NCI-H1436 treated with DMSO at 0.1 percent for 48 hours (cell line): Measurements from ENCODE around the gene DSE.

Experiments
- DNase-seq: peaks from one replicate; lab custom pipeline; 2025; lab: John Stamatoyannopoulos, UW

The DSE gene

DNA sequence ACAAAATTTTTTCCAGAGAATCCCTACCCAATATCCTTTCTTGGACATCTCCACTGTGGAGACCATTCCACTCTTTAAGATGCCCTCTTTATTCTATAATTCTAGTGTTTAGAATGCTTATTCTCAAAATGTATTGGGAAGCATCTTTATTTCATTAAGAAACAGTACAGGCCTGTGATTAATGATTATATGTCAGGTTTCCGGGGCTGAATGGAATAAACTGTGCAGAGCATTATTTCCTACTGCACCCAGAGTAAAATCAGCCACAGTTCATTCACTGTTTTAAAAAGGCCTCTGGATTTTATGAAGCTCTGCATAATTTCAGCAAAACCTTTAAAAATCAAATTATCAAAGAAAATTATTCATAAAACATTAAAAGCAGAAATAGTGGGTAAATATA, 42.6 kb downstream of the DSE start:
- DNase-seq: no peak

DNA sequence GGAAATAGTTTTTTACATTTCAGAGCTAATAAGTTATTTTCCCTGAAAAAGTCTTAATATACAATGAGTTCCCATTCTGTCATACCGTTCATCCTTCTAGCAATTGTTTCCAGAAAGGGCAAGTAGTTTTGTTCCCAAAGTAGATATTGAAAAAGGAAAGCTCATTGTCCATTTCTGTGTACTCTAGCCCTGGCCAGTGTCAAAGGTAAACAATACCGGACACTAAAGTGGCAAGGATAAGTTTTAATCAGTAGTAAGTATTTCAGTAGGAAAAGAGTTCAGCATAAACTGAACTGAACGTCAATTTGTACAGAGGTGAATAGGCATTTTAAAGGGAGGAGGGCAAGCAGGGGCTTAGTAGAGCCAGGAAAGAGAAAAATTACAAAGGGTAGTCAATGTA, 46.9 kb downstream of the DSE start:
- no peak for DNase-seq

- DNase-seq: no peak
Measured at GRCh38 chr6:116419069-116419786, 48.5 kb downstream of the DSE start.

- DNase-seq: no peak
Measured at GRCh38 chr6:116420341-116420740, 49.6 kb downstream of the DSE start.

GRCh38 chr6:116422238-116422637, 51.5 kb downstream of the DSE start:
- no peak for DNase-seq

DNA sequence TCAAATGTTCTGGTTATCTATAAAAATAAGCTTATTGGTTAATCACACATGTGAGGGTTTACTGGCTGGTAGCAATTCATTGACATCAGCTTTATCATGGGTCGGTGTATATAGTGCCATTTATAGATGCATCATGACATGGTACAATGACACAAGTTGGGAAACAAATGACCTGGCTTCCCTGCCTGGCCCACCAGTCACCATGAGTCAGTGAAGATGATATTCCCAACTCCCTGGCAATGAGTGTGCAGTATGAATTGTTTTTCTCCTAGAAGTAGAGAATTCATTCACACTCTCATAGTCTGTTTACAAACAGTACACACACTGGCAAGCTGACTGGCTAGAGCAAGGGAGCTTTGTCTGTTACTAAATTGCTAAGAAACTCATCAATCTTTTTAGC, 53.3 kb downstream of the DSE start:
- DNase-seq: no peak

- DNase-seq: no peak
Measured at GRCh38 chr6:116426551-116426950, 55.8 kb downstream of the DSE start.

GRCh38 chr6:116429111-116429510, 58.4 kb downstream of the DSE start:
- no peak for DNase-seq

DNA sequence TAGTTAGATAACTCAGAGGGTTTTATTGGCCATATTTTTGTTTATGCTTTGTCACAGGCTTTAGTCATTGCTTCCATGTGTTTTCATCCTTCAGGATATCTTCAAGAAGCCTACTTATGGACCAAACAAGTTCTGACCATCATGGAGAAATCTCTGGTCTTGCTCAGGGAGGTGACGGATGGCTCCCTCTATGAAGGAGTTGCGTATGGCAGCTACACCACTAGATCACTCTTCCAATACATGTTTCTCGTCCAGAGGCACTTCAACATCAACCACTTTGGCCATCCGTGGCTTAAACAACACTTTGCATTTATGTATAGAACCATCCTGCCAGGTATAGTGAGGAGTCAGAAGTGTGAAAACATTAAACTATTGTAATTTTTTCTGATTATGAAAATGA, 60.1 kb downstream of the DSE start:
- DNase-seq: no peak

DNA sequence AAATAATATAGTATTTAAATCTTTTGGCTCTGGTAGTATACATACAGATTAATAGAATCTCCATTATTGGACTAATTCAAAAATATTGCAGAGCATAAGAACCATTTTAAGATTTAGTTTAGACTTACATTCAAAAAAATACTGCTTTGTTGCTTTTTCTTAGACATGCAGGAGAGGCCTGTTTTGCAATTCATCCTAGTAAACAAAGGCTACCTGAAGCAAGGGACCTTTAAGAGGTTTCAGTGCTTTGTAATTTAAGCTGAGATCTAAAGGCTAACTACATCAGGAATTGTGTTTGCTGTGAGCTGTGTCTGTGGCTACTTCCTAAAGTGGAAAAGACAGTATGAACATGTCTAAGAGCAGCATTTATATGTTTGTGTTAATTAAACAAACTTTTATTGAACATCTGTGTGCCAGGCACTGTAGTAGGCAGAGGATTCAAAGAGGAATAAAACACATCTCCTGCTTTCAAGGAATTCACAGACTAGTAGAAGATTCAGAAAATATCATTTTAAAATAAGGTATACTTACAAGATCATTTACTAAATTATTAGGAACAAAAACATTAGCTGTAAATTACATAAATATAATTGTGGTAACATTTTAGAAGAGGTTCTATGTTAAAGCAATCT, 61.3 kb downstream of the DSE start:
- no peak for DNase-seq

DNA sequence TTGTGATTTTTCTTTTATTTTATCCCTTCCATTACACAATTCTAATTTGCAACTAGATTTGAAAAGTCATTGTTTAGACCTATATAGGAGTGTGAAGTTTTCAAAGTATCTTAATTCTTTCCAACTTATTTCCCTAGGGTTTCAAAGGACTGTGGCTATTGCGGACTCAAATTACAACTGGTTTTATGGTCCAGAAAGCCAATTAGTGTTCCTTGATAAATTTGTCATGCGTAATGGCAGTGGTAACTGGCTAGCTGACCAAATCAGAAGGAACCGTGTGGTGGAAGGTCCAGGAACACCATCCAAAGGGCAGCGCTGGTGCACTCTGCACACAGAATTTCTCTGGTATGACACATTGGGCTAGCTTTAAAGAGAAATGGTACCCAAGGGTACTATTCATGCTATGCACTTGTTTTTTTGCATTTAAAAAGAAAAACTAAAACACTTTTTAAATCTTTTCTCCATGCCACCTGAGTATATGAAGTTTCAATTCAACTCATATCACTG, 62.5 kb downstream of the DSE start:
- no peak for DNase-seq

DNA sequence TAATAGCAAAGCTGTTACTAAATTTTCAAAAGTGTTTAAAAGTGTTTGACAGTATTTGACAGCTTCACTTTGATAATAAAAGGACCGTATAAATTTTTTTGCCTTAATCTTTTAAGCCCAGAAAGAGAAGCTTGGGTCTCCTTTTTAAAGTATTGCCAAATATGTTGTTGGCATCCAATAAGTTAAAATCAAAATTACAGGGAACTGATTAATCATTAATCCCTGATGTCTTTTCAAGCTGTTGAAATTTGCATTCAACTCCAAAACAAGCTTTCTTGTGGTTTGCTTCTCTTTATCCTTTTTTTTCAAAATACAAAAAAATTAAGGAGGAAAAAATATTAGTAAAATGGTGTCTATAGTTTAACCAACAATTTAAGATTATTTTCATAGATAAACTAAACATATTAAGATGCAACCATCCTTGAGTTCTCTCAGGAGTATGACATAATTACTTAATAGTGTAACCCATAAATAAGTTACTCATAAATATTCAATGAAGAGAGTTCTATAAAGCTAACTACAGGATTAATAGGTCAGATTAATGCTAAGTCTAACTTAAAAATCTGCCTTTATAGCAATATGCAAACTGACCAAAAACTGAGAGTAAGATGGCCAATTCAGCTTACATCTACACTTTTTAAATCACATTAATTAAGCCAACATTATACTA, 63.4 kb downstream of the DSE start:
- no peak for DNase-seq

- no peak for DNase-seq
Measured at GRCh38 chr6:116436586-116436985, 65.8 kb downstream of the DSE start.

DNA sequence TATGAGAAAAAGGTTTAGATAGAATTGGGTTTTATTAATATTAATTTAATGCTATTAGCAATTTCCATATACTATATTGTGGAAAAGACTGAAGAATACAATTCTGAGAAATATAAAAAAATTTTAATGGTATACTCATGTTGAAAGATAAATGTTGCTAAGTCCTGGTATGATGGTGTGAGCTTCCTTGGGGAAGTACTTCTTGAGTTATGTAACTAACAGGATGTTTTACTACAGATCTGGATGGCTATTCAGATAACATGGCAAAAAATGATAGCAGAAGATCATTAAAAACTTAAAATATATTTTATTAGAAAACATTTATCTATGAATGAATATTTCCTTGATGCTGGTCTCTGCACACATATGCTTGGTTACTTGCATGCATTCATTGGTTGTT, 66.9 kb downstream of the DSE start:
- DNase-seq: no peak

DNA sequence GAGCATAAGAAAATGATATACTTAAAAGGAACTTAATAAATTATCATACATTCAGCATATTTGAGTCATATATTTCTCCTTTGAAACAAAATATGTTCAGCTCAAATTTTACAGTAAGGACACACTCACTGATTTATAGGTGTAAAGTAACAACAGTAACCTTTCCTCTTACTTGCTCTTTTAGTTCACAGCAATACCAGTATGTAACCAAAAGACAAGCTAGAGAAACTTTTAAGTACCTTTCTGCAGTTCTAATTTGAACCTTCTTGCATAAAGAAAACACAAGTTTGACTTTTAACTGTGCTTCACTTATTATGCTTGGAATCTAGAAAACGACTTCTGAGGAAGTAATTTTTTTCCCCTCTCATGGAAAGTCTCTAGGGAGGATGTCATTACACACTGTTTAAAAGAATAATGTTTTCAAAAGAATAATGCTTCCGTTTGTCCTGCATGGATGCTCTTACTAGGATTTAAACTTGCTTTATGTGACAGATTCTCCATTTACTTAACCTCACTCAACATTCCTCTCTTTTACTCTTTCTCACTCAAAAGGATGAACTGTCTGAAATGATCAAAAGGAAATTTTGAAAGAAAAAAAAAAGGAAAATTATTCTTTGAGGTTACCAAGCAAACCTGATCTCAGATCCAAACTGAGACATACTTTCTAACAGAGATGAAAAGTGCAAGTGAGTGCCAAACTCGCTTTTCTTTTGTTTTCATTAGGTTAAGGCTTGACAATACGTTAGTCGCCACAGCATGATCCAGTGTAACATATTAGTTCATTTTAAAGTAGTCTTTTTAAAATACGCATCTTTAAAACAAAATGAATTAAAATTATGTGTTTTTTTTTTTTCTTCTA, 68.1 kb downstream of the DSE start:
- DNase-seq: no peak

- no peak for DNase-seq
Measured at GRCh38 chr6:116439522-116440051, 68.8 kb downstream of the DSE start.

DNA sequence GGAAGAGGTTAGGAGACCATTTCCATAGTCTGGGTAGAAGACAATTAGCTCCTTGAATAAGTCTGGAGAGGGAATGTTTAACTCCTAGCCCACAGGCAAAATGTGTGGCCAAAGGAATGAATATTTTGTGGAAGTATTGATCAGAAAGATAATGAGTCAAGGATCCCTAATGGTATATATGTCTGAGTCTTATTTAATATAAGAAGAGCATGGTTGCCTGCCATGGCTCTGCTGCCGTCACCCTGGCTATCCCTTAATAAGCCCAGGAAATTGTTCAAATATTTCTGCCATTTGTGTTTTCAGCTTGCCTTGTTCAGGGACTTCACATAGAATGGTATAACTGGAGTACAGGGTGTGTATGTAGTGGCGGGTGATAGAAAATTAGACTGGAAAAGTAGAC, 72.4 kb downstream of the DSE start:
- no peak for DNase-seq

DNA sequence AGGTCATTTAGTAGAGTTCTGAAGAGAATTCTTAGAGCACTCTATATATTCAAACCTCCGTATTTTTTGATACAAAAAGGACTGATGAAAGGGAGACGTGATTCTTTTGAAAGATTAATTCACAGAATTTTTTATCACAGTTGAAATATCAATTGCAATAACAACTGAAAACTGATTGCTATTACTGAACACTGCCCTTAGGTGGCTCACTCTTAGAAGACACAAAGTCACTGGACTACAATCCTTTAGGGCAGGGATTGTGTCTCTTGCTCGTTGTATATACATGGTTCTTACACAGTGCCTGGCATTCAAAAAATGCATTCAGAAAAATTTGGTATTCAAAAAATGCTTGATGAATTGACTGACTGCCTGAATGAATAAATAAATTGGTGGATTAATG, 73.3 kb downstream of the DSE start:
- DNase-seq: no peak

GRCh38 chr6:116444575-116444974, 73.8 kb downstream of the DSE start:
- no peak for DNase-seq

GRCh38 chr6:116445102-116445501, 74.4 kb downstream of the DSE start:
- no peak for DNase-seq

DNA sequence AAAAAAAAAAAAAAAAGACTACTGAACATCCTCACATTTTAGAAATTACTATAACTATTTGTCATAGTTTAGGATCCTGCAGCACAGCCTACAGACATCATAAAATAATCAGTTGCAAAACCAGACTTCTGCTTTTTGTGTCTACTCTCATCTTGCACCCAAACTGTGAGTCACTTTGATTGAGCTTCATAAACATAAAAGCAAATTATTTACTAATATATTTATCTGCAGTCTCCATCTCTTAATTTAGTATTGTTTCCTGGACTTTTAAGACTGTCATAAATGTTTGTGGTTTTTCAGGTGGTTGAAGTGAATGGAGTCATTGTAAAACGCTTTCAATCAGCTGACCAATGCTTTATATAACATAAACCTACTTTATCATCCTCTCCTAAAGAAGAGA, 75.7 kb downstream of the DSE start:
- DNase-seq: no peak

DNA sequence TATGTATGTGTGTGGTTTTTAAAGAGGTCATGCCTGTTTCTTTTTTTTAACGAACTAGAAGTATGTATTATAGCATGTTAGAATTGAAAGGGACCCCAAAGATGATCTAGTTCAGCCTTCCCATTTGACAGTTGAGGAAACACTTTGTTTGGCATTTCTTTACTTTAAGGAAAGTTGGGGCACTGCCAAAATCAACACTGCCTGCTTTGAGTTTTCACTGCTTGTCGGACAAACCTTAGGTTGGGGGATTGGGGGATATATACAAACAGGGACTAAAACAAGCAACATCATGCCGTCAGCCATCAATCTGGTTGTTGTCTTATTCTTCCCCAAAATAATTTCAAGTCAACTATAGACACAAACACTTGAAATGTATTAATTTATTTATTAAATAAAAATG, 76.3 kb downstream of the DSE start:
- no peak for DNase-seq
